VCaP (cell line): ENCODE results near the gene TRIM24.

Experiments used
- H3K27ac ChIP-seq: fragments of 450-650 bp; 2 replicates; pipeline ENCODE4 v1.5.1; 2017
- CTCF ChIP-seq: fragments of 450-650 bp; conservative IDR thresholded peaks from 2 replicates; pipeline ENCODE4 v1.5.1; 2017; ENCODE audit warnings: mild to moderate bottlenecking, moderate library complexity

TRIM24 gene

GRCh38 chr7:138550337-138550736 lies 90.3 kb downstream of the TRIM24 start:
- H3K27ac ChIP-seq: no peak overlapping the region
- TF ChIP-seq CTCF: no peak

- no peak for TF ChIP-seq CTCF
- no peak overlapping the region for H3K27ac ChIP-seq
These were observed 91.0 kb downstream of the TRIM24 start for GRCh38 chr7:138551102-138551501.

- TF ChIP-seq CTCF: no peak
These were observed 93.7 kb downstream of the TRIM24 start for GRCh38 chr7:138553805-138554204.

GRCh38 chr7:138554674-138555073 lies 94.6 kb downstream of the TRIM24 start:
- H3K27ac ChIP-seq: no peak overlapping the region
- no peak for TF ChIP-seq CTCF

More at GRCh38 chr7:138553805-138554204, 93.7 kb downstream of the TRIM24 start:
- H3K27ac ChIP-seq: no peak overlapping the region

GRCh38 chr7:138555684-138556083 lies 95.6 kb downstream of the TRIM24 start:
- no peak overlapping the region for H3K27ac ChIP-seq
- TF ChIP-seq CTCF: no peak

- no peak for TF ChIP-seq CTCF
These were observed 96.9 kb downstream of the TRIM24 start for GRCh38 chr7:138556771-138557484.

GRCh38 chr7:138559448-138559847 lies 99.4 kb downstream of the TRIM24 start:
- H3K27ac ChIP-seq: no peak overlapping the region
- no peak for TF ChIP-seq CTCF

More at GRCh38 chr7:138556771-138557484, 96.9 kb downstream of the TRIM24 start:
- H3K27ac ChIP-seq: no peak overlapping the region
